ENCODE data around the gene ABCG1. TPM values are rescaled to one million over a fixed set of nuclear protein-coding genes. Genes with fewer than 3 reads are reported as not detected.

ABCG1 gene
- total RNA-seq, 2 donors from 2014 or later: 11.8 to 12.4 TPM

DNA sequence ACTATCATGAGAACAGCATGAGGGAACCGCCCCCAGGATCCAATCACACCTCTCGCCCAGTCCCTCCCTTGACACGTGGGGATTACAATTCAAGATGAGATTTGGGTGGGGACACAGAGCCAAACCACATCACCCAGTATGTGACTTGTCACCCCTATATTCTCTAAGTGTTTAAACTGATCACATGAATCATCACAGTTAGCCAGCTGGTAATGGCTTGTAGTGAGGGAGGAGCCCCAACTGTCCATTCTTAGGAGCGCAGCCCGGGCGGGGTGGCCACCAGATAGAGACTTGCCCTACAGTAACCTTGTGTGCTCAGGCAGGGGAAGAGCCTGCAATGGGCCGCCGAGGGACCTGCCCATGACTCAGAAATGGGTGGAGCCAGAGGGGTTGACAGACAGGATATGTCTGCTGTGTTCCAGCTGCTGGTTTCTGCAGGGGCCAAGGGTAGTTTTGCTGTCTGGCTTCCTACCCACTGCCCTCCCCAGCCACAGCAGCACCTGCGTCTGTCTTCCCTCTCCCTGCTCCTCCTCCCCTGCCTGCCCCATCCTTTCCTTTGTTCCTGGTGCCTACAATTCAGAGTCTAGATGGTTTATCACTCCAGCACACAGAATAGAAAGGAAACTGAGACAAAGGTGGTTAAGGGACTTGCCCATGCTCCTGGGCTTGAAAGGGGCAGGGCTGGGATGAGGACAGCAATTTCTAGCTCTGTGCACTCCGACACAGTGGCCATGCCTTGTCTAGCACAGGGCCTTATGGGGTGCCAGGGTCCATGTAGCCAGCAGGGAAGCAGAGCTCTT, 9.2 kb downstream of the ABCG1 start:
- intact Hi-C loops (cut with DNase I): no loop called here
- DNase-seq (ENCODE audit: low spot score): peak; percentile 97

DNA sequence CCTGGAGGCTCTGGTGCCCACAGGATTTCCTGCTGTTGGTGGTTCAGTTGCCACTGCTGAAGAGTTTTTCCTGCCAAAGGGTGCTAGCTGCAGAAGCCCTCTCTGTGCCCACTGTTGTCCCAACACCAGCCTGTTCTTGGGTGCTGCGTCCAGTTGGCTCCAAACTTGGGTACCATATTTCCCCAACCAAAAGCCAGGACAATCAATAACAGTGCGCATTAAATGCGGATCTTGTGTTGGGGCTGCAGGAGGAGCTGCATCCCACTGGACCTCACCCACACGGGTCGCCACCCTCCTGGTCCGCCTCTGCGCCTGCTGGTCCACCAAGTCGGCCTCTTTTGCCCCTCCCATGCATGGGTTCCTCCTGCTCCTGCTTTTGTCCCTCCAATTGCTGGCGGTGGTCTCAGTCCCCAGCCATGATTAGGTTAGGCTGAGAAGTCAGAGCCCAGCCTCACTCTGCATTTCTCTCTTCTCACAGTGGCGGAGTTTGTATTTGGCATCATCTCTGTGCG, 9.8 kb downstream of the ABCG1 start:
- DNase-seq (ENCODE audit: low spot score): peak; percentile 76
- intact Hi-C loops (cut with DNase I): no loop called here

DNA sequence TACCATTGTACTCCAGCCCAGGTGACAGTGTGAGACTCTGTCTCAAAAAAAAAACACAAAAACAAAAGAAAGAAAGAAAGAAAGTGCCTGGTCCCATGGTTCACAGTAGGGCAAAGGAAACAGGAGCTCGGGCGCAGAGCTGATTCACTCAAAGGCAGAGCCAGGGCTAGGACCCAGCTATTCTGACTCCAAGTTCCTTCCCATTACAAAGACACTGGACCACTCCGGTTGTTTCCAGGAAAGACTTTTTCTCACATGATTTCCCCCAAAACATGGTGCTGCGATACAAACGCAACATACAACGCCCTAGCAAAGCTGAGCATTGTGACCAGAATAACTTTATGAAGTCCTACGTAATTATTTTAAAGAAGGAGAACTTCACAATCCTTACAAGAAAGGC, 10.7 kb downstream of the ABCG1 start:
- no peak for DNase-seq (ENCODE audit: low spot score)
- intact Hi-C loops (cut with DNase I): no loop called here

- intact Hi-C loops (cut with DNase I): no loop called here
- DNase-seq (ENCODE audit: low spot score): no peak
Measured at GRCh38 chr21:42230178-42230577, 11.2 kb downstream of the ABCG1 start.

DNA sequence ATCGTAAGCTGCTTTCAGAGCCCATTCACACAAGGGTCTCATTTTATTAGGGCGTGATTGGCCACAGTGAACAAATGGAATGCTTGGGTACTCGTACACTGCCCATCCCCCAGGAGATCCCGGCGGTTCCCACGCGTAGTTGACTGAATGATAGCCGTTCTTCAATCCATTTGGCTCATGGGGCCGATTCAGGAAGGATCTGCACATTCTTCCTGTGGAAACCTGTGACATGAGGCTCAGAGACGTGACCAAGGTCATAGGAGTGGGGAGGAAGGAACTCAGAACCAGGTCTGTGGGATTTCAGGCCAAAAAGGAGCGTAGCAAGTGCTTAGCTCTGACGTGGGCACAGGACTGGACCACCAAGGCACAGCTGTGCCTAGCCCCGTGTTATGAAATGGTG, 11.7 kb downstream of the ABCG1 start:
- intact Hi-C loops (cut with DNase I): no loop called here
- no peak for DNase-seq (ENCODE audit: low spot score)

GRCh38 chr21:42231756-42232155, 12.8 kb downstream of the ABCG1 start:
- DNase-seq (ENCODE audit: low spot score): peak; percentile 15
- intact Hi-C loops (cut with DNase I): no loop called here

GRCh38 chr21:42232176-42232825, 13.4 kb downstream of the ABCG1 start:
- intact Hi-C loops (cut with DNase I): no loop called here
- DNase-seq (ENCODE audit: low spot score): peak; percentile 38

DNA sequence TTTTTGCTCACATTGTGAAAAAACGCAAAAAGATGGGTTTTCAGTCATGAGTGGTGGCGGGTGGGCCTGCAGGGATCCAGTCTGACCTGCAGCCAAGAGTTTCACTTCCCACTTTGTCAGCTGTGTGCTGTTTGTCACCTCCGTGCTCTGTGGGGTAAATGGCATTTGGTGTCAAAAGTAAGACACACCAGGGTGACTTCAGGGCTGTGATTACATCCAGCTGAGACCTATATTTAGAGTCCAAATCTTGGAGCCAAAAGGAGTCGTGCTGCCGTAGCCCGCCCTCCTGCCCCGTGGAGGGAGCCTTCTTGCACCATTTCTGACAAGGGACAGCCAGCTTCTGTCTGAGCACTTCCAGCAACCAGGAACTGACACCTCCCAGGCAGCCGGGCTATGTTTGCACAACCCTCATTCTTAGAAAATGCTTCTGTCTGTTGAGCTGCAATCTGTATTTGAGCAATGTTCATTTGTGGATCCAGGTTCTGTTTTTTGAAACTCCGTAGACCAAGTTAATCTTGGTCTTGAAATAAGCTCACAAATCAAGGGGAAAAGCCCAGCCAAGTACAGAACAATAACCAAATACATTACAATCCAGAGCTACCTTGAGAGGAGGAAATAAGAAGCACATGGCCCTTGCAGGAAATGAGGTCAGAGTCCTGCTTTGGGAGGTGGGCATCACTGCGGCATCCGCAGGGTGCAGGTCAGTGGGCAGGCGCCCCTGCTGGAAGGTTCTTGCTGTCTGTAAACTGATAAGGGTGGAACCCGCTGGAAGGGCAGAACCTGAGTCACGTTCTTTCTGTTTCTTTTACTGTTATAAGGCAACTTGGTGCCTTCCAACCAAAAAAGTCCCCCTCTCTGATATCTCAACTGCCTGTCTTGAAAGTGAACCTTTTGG, 14.4 kb downstream of the ABCG1 start:
- intact Hi-C loops (cut with DNase I): no loop called here
- peak; percentile 91 for DNase-seq (ENCODE audit: low spot score)

GRCh38 chr21:42234041-42234440, 15.1 kb downstream of the ABCG1 start:
- DNase-seq (ENCODE audit: low spot score): no peak
- intact Hi-C loops (cut with DNase I): no loop called here

DNA sequence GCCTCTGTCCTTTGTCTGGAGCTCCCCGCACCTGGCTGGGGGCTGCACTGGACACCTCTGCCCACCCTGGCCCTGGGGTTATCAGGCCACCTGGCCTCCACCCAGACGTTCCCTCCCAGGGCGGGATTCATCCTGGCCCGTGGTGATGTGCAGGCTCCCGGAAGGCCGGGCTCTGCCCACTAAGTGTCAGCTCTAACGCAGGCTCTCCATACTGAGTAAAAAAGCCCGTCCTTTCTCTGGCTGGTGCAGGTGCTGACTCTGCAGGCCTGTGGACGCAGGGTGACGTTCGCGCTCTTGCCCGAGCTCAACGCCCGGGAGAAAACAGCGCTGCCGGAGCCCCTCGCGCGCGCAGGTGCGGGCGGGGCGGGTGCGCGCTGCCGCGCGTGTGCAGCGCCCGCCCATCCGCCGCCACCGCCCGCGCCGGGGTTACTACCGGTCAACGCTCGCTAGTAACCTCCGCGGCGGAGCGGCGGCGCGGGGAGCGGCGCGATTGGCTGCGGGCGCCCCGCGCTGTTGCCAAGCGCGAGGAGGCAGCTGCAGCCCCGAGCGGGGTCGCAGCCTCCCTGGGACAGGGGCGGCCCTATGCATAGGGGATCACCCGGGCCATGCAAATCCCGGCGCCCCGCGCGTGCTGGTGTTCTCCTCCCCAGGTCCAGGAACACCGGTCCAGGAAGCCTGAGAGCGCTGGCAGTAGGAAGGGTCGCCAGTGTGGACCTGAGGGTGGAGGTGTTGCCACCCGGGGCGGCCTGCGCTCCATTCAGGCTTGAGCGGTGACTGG, 15.7 kb downstream of the ABCG1 start:
- intact Hi-C loops (cut with DNase I): no loop called here
- peak; percentile 91 for DNase-seq (ENCODE audit: low spot score)

- DNase-seq (ENCODE audit: low spot score): peak; percentile 44
- intact Hi-C loops (cut with DNase I): no loop called here
Measured at GRCh38 chr21:42235593-42235992, 16.7 kb downstream of the ABCG1 start.

DNA sequence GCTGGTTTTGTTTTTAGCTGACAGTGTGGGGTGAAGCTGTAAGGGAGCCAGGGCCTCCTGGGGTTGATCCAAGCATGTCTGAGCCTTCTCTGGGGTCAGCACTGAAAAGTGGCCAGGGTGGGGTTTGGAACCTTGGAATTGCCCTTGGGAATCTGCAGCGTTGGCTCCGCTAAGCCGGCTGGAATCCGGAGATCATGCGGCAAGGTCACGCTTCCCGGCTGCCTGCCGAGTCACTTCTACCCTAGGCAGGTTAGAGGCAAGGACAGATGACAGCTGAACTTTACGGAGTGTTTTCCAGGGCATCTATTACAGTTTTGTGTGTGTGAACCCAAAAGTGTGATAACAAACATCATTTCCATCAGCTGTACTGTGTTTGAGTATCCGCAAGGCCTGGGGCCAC, 17.1 kb downstream of the ABCG1 start:
- intact Hi-C loops (cut with DNase I): no loop called here
- DNase-seq (ENCODE audit: low spot score): peak; percentile 78

GRCh38 chr21:42236693-42237092, 17.8 kb downstream of the ABCG1 start:
- DNase-seq (ENCODE audit: low spot score): peak; percentile 23
- intact Hi-C loops (cut with DNase I): no loop called here

GRCh38 chr21:42237161-42237560, 18.2 kb downstream of the ABCG1 start:
- DNase-seq (ENCODE audit: low spot score): peak; percentile 32
- intact Hi-C loops (cut with DNase I): no loop called here

- intact Hi-C loops (cut with DNase I): no loop called here
- peak; percentile 31 for DNase-seq (ENCODE audit: low spot score)
Measured at GRCh38 chr21:42237577-42237976, 18.6 kb downstream of the ABCG1 start.

GRCh38 chr21:42238185-42238934, 19.4 kb downstream of the ABCG1 start:
- intact Hi-C loops (cut with DNase I): loop anchor here in 1 of 2 donors (1.0 kb wide), 1 partner anchor 16 kb away; no protein-coding TSS in a partner anchor
- peak; percentile 16 for DNase-seq (ENCODE audit: low spot score)

- DNase-seq (ENCODE audit: low spot score): peak; percentile 54
- intact Hi-C loops (cut with DNase I): no loop called here
Measured at GRCh38 chr21:42239556-42239955, 20.6 kb downstream of the ABCG1 start.

GRCh38 chr21:42239973-42240372, 21.0 kb downstream of the ABCG1 start:
- intact Hi-C loops (cut with DNase I): no loop called here
- DNase-seq (ENCODE audit: low spot score): peak; percentile 66
